ENCODE data around the gene RUVBL1. TPM values are rescaled to one million over a fixed set of nuclear protein-coding genes. Genes with fewer than 3 reads are reported as not detected.
A peak's percentile ranks its signal among the peaks of the same experiment; 100 is the strongest.
"Not testable (repeated sequence)": the region's sequence is repeated elsewhere in the genome, so short reads cannot be mapped to it uniquely, and the experiment has no call there.

RUVBL1 gene
- total RNA-seq, 1 donor from 2014 or later, result 33.1 TPM

DNA sequence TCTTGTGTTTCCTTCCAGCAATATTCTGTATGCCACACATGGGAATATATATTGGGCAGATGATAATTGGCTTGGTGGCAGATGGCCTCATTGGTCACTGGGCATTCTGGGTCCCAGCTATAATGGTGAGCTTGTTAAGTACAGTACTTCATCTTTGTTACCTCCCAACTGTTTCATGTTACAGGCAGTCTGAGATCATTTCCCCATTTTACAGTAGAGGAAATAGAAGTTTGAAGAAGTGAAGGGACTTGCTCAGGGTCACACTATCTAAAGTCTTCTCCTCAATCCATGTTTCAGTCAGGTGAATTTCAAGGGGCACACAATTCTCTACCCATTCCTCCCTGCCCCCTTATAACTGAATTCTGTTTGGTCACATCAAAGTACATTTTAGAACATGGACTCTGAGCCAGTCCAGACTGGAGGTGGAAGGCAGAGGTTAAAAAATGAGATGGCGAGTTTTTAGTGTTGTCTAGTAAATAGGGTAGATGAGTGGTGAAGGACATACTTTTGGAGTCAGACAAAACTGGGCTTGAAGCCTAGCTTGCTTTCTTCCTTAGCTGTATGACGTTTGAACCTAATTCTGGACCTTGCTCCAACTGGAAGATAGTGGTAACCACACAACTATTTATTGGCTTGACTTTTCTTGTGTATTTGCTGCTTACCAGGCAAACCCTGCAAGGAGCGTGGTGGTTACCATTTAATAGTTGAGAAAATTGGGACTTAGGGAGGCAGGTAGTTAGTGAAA is 32.2 kb upstream of the RUVBL1 start:
- TF ChIP-seq, protein P1, sequence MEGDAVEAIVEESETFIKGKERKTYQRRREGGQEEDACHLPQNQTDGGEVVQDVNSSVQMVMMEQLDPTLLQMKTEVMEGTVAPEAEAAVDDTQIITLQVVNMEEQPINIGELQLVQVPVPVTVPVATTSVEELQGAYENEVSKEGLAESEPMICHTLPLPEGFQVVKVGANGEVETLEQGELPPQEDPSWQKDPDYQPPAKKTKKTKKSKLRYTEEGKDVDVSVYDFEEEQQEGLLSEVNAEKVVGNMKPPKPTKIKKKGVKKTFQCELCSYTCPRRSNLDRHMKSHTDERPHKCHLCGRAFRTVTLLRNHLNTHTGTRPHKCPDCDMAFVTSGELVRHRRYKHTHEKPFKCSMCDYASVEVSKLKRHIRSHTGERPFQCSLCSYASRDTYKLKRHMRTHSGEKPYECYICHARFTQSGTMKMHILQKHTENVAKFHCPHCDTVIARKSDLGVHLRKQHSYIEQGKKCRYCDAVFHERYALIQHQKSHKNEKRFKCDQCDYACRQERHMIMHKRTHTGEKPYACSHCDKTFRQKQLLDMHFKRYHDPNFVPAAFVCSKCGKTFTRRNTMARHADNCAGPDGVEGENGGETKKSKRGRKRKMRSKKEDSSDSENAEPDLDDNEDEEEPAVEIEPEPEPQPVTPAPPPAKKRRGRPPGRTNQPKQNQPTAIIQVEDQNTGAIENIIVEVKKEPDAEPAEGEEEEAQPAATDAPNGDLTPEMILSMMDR (IDR thresholded peaks at IDR 0.05; ENCODE audit: partially characterized antibody, unreplicated experiment), result no peak
- Mint-ChIP-seq H3K27ac (ENCODE audit: unreplicated experiment) (peak overlapping the region; percentile 15), H3K4me3 (ENCODE audit: unreplicated experiment) (no peak overlapping the region), H3K27me3 (ENCODE audit: unreplicated experiment) (peaks cover 8% of the 10 kb centered on the region), H3K9me3 (ENCODE audit: unreplicated experiment) (peaks cover 6% of the 10 kb centered on the region), H3K36me3 (ENCODE audit: unreplicated experiment) (peaks cover 22% of the 10 kb centered on the region), H3K4me1 (ENCODE audit: low read depth, unreplicated experiment) (peaks cover 2% of the 10 kb centered on the region)
- DNase-seq, result no peak

DNA sequence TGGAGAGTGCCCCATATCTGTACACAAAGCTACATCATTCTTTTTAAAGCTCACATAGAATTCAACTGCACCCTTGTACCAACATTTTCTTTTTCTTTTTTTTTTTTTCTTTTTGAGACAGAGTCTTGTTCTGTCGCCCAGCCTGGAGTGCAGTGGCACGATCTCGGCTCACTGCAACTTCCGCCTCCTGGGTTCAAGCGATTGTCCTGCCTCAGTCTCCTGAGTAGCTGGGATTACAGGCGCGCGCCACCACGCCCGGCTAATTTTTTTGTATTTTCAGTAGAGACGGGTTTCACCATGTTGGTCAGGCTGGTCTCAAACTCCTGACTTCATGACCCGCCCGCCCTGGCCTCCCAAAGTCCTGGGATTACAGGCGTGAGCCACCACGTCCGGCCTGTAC is 30.7 kb upstream of the RUVBL1 start:
- H3K4me3 Mint-ChIP-seq (ENCODE audit: unreplicated experiment), result peak overlapping the region; percentile 90
- not testable (repeated sequence) for H3K27ac Mint-ChIP-seq (ENCODE audit: unreplicated experiment); DNase-seq; H3K4me1 Mint-ChIP-seq (ENCODE audit: low read depth, unreplicated experiment); H3K9me3 Mint-ChIP-seq (ENCODE audit: unreplicated experiment); H3K27me3 Mint-ChIP-seq (ENCODE audit: unreplicated experiment)
- H3K36me3 Mint-ChIP-seq (ENCODE audit: unreplicated experiment), result peaks cover 22% of the 10 kb centered on the region

DNA sequence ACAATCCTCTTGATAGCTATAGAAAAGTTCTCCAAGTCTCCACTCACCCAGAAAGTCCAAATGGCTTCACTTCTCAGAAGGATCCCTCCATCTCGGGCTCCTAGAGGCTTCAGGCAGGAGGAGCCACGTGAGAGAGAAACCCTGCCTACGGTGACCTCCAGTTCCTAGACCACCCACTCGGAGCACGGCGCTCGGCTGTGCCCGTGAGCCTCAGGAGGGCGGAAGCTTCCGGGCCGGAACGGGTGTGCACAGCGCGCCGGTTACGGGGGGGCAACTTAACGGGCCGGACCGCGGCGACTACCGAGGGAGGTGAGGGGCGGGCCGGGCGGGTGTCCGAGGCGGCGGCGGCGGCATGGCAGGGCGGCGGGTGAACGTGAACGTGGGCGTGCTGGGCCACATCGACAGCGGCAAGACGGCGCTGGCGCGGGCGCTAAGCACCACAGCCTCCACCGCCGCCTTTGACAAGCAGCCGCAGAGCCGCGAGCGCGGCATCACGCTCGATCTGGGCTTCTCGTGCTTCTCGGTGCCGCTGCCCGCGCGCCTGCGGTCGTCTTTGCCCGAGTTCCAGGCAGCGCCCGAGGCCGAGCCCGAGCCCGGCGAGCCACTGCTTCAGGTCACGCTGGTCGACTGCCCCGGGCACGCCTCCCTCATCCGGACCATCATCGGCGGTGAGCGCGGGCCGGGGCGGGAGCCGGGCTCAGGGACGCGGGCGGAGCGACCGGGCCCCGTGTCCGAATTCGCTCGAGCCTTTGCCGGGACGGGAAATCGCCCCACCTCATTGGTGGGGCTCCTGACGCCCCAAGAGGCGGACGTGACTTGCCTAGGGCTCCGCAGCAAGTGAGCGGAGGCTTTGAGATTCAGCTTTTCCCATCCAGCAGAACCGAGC is 29.8 kb upstream of the RUVBL1 start, which contains the start of gene EEFSEC:
Gene EEFSEC, plus strand, starts transcription at position 326 of the 886 bp plus-strand sequence. Its CDS starts 27 bp downstream, at position 353.
- Mint-ChIP-seq H3K4me1 (ENCODE audit: low read depth, unreplicated experiment) (peaks cover 2% of the 10 kb centered on the region), H3K9me3 (ENCODE audit: unreplicated experiment) (peaks cover 6% of the 10 kb centered on the region), H3K27me3 (ENCODE audit: unreplicated experiment) (peaks cover 8% of the 10 kb centered on the region), H3K27ac (ENCODE audit: unreplicated experiment) (no peak within 1 kb of the TSS), H3K4me3 (ENCODE audit: unreplicated experiment) (peak within 1 kb of the TSS; percentile 90), H3K36me3 (ENCODE audit: unreplicated experiment) (peaks cover 22% of the 10 kb centered on the region)
- peak; percentile 85 for DNase-seq
- TF ChIP-seq, protein P1 (IDR thresholded peaks at IDR 0.05; ENCODE audit: partially characterized antibody, unreplicated experiment), result no peak

DNA sequence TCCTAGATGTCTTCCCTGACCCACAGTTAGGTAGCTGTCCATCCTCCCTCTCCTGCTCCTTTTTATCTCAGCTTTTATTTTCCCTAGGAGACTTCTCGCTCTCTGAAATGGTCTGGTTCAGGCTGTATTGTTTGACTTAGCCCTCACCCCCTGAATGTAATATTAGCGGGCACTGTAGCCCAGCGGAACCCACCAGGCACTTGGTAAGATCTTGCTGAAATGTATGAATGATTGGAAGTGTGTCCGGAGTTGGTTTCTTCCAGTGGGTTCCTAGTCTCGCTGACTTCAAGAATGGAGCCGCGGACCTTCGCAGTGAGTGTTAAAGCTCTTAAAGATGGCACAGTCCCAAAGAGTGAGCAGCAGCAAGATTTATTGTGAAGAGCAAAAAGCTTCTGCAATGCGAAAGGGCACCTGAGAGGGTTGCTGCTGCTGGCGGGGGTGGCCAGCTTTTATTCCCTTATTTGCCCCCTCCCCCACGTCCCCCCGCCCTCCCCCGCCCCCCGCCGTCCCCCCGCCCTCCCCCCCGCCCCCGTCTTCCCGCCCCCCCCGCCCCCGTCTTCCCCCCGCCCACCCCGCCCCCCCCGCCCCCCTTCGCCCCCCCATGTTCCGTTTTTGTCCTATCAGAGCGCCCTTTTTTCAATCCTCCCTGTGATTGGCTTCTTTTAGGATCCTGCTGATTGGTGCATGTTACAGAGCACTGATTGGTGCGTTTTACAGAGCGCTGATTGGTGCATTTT is 29.0 kb upstream of the RUVBL1 start:
- Mint-ChIP-seq H3K27ac (ENCODE audit: unreplicated experiment) (no peak overlapping the region), H3K4me1 (ENCODE audit: low read depth, unreplicated experiment) (peaks cover 2% of the 10 kb centered on the region), H3K36me3 (ENCODE audit: unreplicated experiment) (peaks cover 17% of the 10 kb centered on the region), H3K4me3 (ENCODE audit: unreplicated experiment) (peak overlapping the region; percentile 85), H3K9me3 (ENCODE audit: unreplicated experiment) (peaks cover 6% of the 10 kb centered on the region), H3K27me3 (ENCODE audit: unreplicated experiment) (peaks cover 8% of the 10 kb centered on the region)
- TF ChIP-seq, protein P1 (IDR thresholded peaks at IDR 0.05; ENCODE audit: partially characterized antibody, unreplicated experiment), result no peak
- no peak for DNase-seq

DNA sequence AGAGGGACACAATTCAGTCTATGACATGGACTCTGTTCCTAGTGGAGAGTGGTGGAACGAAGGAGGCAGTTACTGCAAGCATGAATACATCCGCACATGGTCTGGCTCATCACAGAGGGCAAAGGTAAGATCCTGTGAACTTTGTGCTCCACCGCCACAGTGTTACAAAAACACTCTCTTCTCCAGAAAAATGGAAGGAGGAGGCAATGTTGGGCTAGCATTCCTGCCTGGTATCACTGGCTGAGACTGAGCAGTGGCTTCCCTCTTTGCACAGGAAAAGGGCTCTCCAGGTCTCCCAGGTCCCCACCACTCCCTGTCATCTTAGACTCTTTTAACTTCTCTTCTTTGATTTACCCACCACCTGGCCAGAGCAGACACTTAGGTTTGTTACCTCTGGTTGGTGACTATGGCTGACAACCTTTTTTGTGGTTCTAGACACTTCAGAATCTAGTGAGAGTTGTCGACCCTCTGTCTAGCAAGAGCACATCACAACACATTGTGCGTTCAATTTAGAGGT is 28.2 kb upstream of the RUVBL1 start:
- Mint-ChIP-seq H3K36me3 (ENCODE audit: unreplicated experiment) (peaks cover 12% of the 10 kb centered on the region), H3K27me3 (ENCODE audit: unreplicated experiment) (peaks cover 8% of the 10 kb centered on the region), H3K9me3 (ENCODE audit: unreplicated experiment) (peaks cover 6% of the 10 kb centered on the region), H3K27ac (ENCODE audit: unreplicated experiment) (no peak overlapping the region), H3K4me1 (ENCODE audit: low read depth, unreplicated experiment) (peaks cover 2% of the 10 kb centered on the region), H3K4me3 (ENCODE audit: unreplicated experiment) (peak overlapping the region; percentile 64)
- DNase-seq, result no peak
- TF ChIP-seq, protein P1 (IDR thresholded peaks at IDR 0.05; ENCODE audit: partially characterized antibody, unreplicated experiment), result no peak
